Vagina (tissue), 2 donors: Measurements from ENCODE around the gene KIF18A. TPM values are rescaled to one million over a fixed set of nuclear protein-coding genes. Genes with fewer than 3 reads are reported as not detected.
"Not testable (repeated sequence)": the region's sequence is repeated elsewhere in the genome, so short reads cannot be mapped to it uniquely, and the experiment has no call there.

ENCODE experiments used
- DNase-seq, 2 donors: peaks; one replicate each; pipeline ENCODE4 v3.0.0-alpha.2; 2017; ENCODE audit errors: extremely low spot score in 2 of 2
- H3K27ac ChIP-seq: fragments of 200-600 bp; sonication (generic); one replicate; pipeline ENCODE4 v1.5.1; 2019
- H3K27me3 ChIP-seq: fragments of 200-600 bp; sonication (generic); one replicate; pipeline ENCODE4 v1.5.1; 2019
- H3K36me3 ChIP-seq, 2 donors: fragments of 200-600 bp; sonication (generic); one replicate each; pipeline ENCODE4 v1.5.1; 2017 to 2019
- H3K4me1 ChIP-seq: fragments of 200-600 bp; sonication (generic); one replicate; pipeline ENCODE4 v1.5.1; 2019
- H3K4me3 ChIP-seq, 2 donors: fragments of 200-600 bp; sonication (generic); 1 replicate in 1 of 2; 2 replicates in 1 of 2; pipeline ENCODE4 v1.5.1; 2016 to 2019
- H3K9me3 ChIP-seq: fragments of 200-600 bp; sonication (generic); one replicate; pipeline ENCODE4 v1.5.1; 2019
- CTCF ChIP-seq, 3 experiments: fragments of 450-650 bp in 2 of 3; fragments of 200-600 bp in 1 of 3; sonication (generic) in 1 of 3; IDR thresholded peaks; one replicate each; pipeline ENCODE4 v1.5.1; 2017 to 2019; ENCODE audit warnings: antibody characterized with exemption in 3 of 3, mild to moderate bottlenecking in 2 of 3, moderate library complexity in 2 of 3
- POLR2A ChIP-seq, 2 donors: fragments of 450-650 bp; IDR thresholded peaks; one replicate each; pipeline ENCODE4 v1.6.1; 2017; ENCODE audit warnings: antibody characterized with exemption in 2 of 2, mild to moderate bottlenecking in 2 of 2, moderate library complexity in 2 of 2
- POLR2AphosphoS5 ChIP-seq, 2 donors: sonication (generic); formaldehyde crosslinking; IDR thresholded peaks; one replicate each; pipeline ENCODE4 v1.9.0; 2017; ENCODE audit warnings: antibody characterized with exemption in 2 of 2, mild to moderate bottlenecking in 2 of 2, low read depth in 1 of 2; ENCODE audit not compliant: insufficient read depth in 1 of 2
- intact Hi-C: fragments of 100-400 bp; cut with DNase I; formaldehyde crosslinking; loops from one replicate; pipeline ENCODE4 v1.15.1; 2023
- total RNA-seq: library from RNA; depleted of rRNA; stranded (reverse); fragments of >200 nt; gene quantifications from one replicate; pipeline ENCODE4 v1.2.3, GENCODE V29; 2016

The KIF18A gene
- total RNA-seq, 1 donor from 2014 or later, result 2.5 TPM

GRCh38 chr11:28092786-28093185 is 15.2 kb downstream of the KIF18A start:
- intact Hi-C loops, result no loop called here
- no peak for TF ChIP-seq POLR2AphosphoS5 (IDR thresholded peaks at IDR 0.05; ENCODE audit: insufficient read depth in 1 of 2, low read depth in 1 of 2)
- TF ChIP-seq CTCF (IDR thresholded peaks at IDR 0.05), result no peak
- no peak for TF ChIP-seq POLR2A (IDR thresholded peaks at IDR 0.05)
- no peak for DNase-seq
- Histone ChIP-seq H3K9me3 (no peaks in the 10 kb centered on the region), H3K4me3 (no peak overlapping the region), H3K27me3 (no peaks in the 10 kb centered on the region), H3K4me1 (no peaks in the 10 kb centered on the region), H3K36me3 (no peaks in the 10 kb centered on the region), H3K27ac (no peak overlapping the region)

GRCh38 chr11:28090052-28090749 is 17.8 kb downstream of the KIF18A start:
- H3K36me3 ChIP-seq, result no peaks in the 10 kb centered on the region
- no peak overlapping the region for H3K4me3 ChIP-seq
- H3K27me3 ChIP-seq, result no peaks in the 10 kb centered on the region
- H3K9me3 ChIP-seq, result no peaks in the 10 kb centered on the region
- intact Hi-C loops, result no loop called here
- H3K4me1 ChIP-seq, result no peaks in the 10 kb centered on the region
- no peak for TF ChIP-seq CTCF (IDR thresholded peaks at IDR 0.05)
- no peak for TF ChIP-seq POLR2A (IDR thresholded peaks at IDR 0.05)
- TF ChIP-seq POLR2AphosphoS5 (IDR thresholded peaks at IDR 0.05; ENCODE audit: insufficient read depth in 1 of 2, low read depth in 1 of 2), result no peak
- DNase-seq, result no peak
- no peak overlapping the region for H3K27ac ChIP-seq

GRCh38 chr11:28089378-28089777 is 18.6 kb downstream of the KIF18A start:
- Histone ChIP-seq H3K9me3 (no peaks in the 10 kb centered on the region), H3K27me3 (no peaks in the 10 kb centered on the region), H3K27ac (no peak overlapping the region), H3K4me3 (no peak overlapping the region), H3K4me1 (no peaks in the 10 kb centered on the region), H3K36me3 (no peaks in the 10 kb centered on the region)
- intact Hi-C loops, result no loop called here
- TF ChIP-seq POLR2A (IDR thresholded peaks at IDR 0.05) (no peak), POLR2AphosphoS5 (IDR thresholded peaks at IDR 0.05; ENCODE audit: insufficient read depth in 1 of 2, low read depth in 1 of 2) (no peak), CTCF (IDR thresholded peaks at IDR 0.05) (no peak)
- DNase-seq, result no peak

GRCh38 chr11:28087693-28088092 is 20.3 kb downstream of the KIF18A start:
- H3K36me3 ChIP-seq, DNase-seq, intact Hi-C loops, H3K27ac ChIP-seq, H3K4me1 ChIP-seq, H3K9me3 ChIP-seq, H3K27me3 ChIP-seq, H3K4me3 ChIP-seq: not testable (repeated sequence)

- H3K27ac ChIP-seq, H3K36me3 ChIP-seq, H3K4me3 ChIP-seq, H3K27me3 ChIP-seq, intact Hi-C loops, H3K9me3 ChIP-seq, H3K4me1 ChIP-seq, DNase-seq: not testable (repeated sequence)
Measured at GRCh38 chr11:28087192-28087591, 20.8 kb downstream of the KIF18A start.

- Histone ChIP-seq H3K4me1 (no peaks in the 10 kb centered on the region), H3K4me3 (no peak overlapping the region), H3K36me3 (no peaks in the 10 kb centered on the region), H3K9me3 (no peaks in the 10 kb centered on the region), H3K27ac (no peak overlapping the region), H3K27me3 (no peaks in the 10 kb centered on the region)
- intact Hi-C loops, result no loop called here
- no peak for TF ChIP-seq POLR2AphosphoS5 (IDR thresholded peaks at IDR 0.05; ENCODE audit: insufficient read depth in 1 of 2, low read depth in 1 of 2)
- no peak for TF ChIP-seq CTCF (IDR thresholded peaks at IDR 0.05)
- TF ChIP-seq POLR2A (IDR thresholded peaks at IDR 0.05), result no peak
- no peak for DNase-seq
Measured at GRCh38 chr11:28086569-28086968, 21.4 kb downstream of the KIF18A start.
